GM12878 (cell line): ENCODE results near the gene TRIM25. TPM values are rescaled to one million over a fixed set of nuclear protein-coding genes. Genes with fewer than 3 reads are reported as not detected.

Experiments used
- BCLAF1 ChIP-seq: fragments of 450-650 bp; IDR thresholded peaks from 2 replicates; pipeline ENCODE4 v1.6.1; 2017; ENCODE audit warnings: antibody characterized with exemption, mild to moderate bottlenecking, moderate library complexity
- CHD1 ChIP-seq: IDR thresholded peaks from 2 replicates; pipeline ENCODE4 v1.6.1; 2012; ENCODE audit warnings: low read depth, low read length, improper control_type of control experiment
- CHD2 ChIP-seq: IDR thresholded peaks from 2 replicates; pipeline ENCODE4 v1.6.1; 2011; ENCODE audit warnings: low read depth, low read length, improper control_type of control experiment, borderline replicate concordance
- CTCF ChIP-seq, 3 experiments: IDR thresholded peaks in 2 of 3; conservative IDR thresholded peaks in 1 of 3; 2 replicates each; pipeline ENCODE4 v1.5.1; 2011; ENCODE audit warnings: low read depth in 3 of 3, low read length in 3 of 3, mild to moderate bottlenecking in 3 of 3, control low read depth in 2 of 3, moderate library complexity in 2 of 3, inconsistent platforms in 1 of 3, mixed read lengths in 1 of 3; ENCODE audit not compliant: control insufficient read depth in 2 of 3, insufficient read depth in 1 of 3; ENCODE audit errors: extremely low read depth in 1 of 3
- EP300 ChIP-seq, 2 experiments: fragments of 150-350 bp in 1 of 2; IDR thresholded peaks; 2 replicates each; pipeline ENCODE4 v1.6.1; 2011 to 2012; ENCODE audit warnings: low read depth in 2 of 2, low read length in 2 of 2, borderline replicate concordance in 1 of 2, improper control_type of control experiment in 1 of 2, inconsistent platforms in 1 of 2; ENCODE audit not compliant: control insufficient read depth in 1 of 2
- EZH2 ChIP-seq: IDR thresholded peaks from 2 replicates; pipeline ENCODE4 v1.6.1; 2012; ENCODE audit warnings: low read depth, mild to moderate bottlenecking, control low read depth, inconsistent platforms, low read length, borderline replicate concordance; ENCODE audit not compliant: control insufficient read depth
- FOS ChIP-seq: IDR thresholded peaks from 3 replicates; pipeline ENCODE4 v1.6.1; 2011; ENCODE audit warnings: borderline replicate concordance; ENCODE audit not compliant: insufficient read length; ENCODE audit errors: extremely low read depth
- FOXK2 ChIP-seq: fragments of 450-650 bp; IDR thresholded peaks from 2 replicates; pipeline ENCODE4 v1.6.1; 2017; ENCODE audit warnings: mild to moderate bottlenecking, moderate library complexity
- GABPA ChIP-seq: IDR thresholded peaks from 2 replicates; pipeline ENCODE4 v1.6.1; 2014; ENCODE audit warnings: antibody characterized with exemption, low read depth, mild to moderate bottlenecking, inconsistent platforms
- IRF5 ChIP-seq: fragments of 450-650 bp; IDR thresholded peaks from 2 replicates; pipeline ENCODE4 v1.6.1; 2017; ENCODE audit warnings: borderline replicate concordance
- NBN ChIP-seq: fragments of 450-650 bp; IDR thresholded peaks from 2 replicates; pipeline ENCODE4 v1.6.1; 2016
- PAX5 ChIP-seq: IDR thresholded peaks from 2 replicates; pipeline ENCODE4 v1.6.1; 2011; ENCODE audit warnings: low read depth, low read length, borderline replicate concordance
- RBBP5 ChIP-seq: fragments of 200-600 bp; sonication (generic); conservative IDR thresholded peaks from 2 replicates; pipeline ENCODE4 v1.6.1; 2016
- SREBF1 ChIP-seq: IDR thresholded peaks from 2 replicates; pipeline ENCODE4 v1.6.1; 2012; ENCODE audit warnings: mild to moderate bottlenecking, low read length
- ZBTB4 ChIP-seq: fragments of 450-650 bp; formaldehyde crosslinking; IDR thresholded peaks from 2 replicates; pipeline ENCODE4 v1.4.0; 2022; ENCODE audit warnings: mild to moderate bottlenecking, moderate library complexity
- ZBTB40 ChIP-seq: fragments of 450-650 bp; IDR thresholded peaks from 2 replicates; pipeline ENCODE4 v1.6.1; 2016; ENCODE audit warnings: mild to moderate bottlenecking, moderate library complexity, borderline replicate concordance
- polyA plus RNA-seq, 11 experiments: library from polyadenylated mRNA; depleted of rRNA in 4 of 11; unstranded in 6 of 11; stranded (reverse) in 5 of 11; fragments of >200 nt; fragmentation: Nextera tagmentation in 4 of 11; fragmentation: Illumina TruSeq in 1 of 11; extraction: Ambion mirVana in 4 of 11; extraction: Trizol in 1 of 11; gene quantifications; 1 replicate in 1 of 11; 2 replicates in 10 of 11; pipeline versions ENCODE4 v1.2.1 to v1.2.3, GENCODE V29; 2011 to 2016; ENCODE audit warnings: inconsistent platforms in 2 of 11, missing spikeins in 2 of 11, low read depth in 1 of 11
- total RNA-seq, 4 experiments: library from RNA; depleted of rRNA in 3 of 4; stranded (reverse); fragments of >200 nt in 3 of 4; fragmentation: Illumina TruSeq in 1 of 4; extraction: Trizol in 1 of 4; gene quantifications; 2 replicates each; pipeline versions ENCODE4 v1.2.1 to v1.2.3, GENCODE V29; 2013 to 2021

TRIM25 gene
- total and polyA plus RNA-seq, 10 of the 15 experiments (the other 5 are each of a cell fraction or from before 2014, with no cell fraction given) = 10.5 to 123 (median 51.3) TPM

GRCh38 chr17:56908001-56908542 is 5.8 kb downstream of the TRIM25 start (continued):
- TF ChIP-seq FOS = no peak
- no peak for TF ChIP-seq CTCF (IDR thresholded peaks at IDR 0.05 in 2 of 3, conservative IDR thresholded peaks at IDR 0.05 in 1 of 3; ENCODE audit: control insufficient read depth in 2 of 3, extremely low read depth in 1 of 3, insufficient read depth in 1 of 3, low read depth in 3 of 3, low read length in 3 of 3)
- TF ChIP-seq EZH2 = no peak
- TF ChIP-seq IRF5 = no peak
- TF ChIP-seq EP300 (IDR thresholded peaks at IDR 0.05; ENCODE audit: borderline replicate concordance in 1 of 2, control insufficient read depth in 1 of 2, low read depth in 2 of 2, low read length in 2 of 2) = no peak
- TF ChIP-seq BCLAF1 = no peak
- TF ChIP-seq GABPA = no peak
- TF ChIP-seq CHD1 = no peak
- TF ChIP-seq ZBTB40 = no peak
- TF ChIP-seq PAX5 = no peak
- no peak for TF ChIP-seq NBN
- no peak for TF ChIP-seq SREBF1
- no peak for TF ChIP-seq FOXK2
- TF ChIP-seq CHD2 = no peak
- no peak for TF ChIP-seq RBBP5
- no peak for TF ChIP-seq ZBTB4
